CD4-positive, alpha-beta T cell (primary cell): ENCODE measurements around the gene CDH4. TPM values are rescaled to one million over a fixed set of nuclear protein-coding genes. Genes with fewer than 3 reads are reported as not detected.

Experiments
- ATAC-seq: fragments of 200-7000 bp; cut with Tn5 transposase; one replicate; pipeline ENCODE4 v1.10.0; 2022; ENCODE audit warnings: mild to moderate bottlenecking; ENCODE audit not compliant: poor library complexity
- CTCF ChIA-PET: fragments of 350-600 bp; sonication (Branson Sonifier 250); formaldehyde crosslinking; loops from one replicate; lab custom pipeline; 2021; ENCODE audit warnings: antibody characterized with exemption, inconsistent platforms; lab: Charles Lee
- POLR2A ChIA-PET: fragments of 350-600 bp; sonication (Branson Sonifier 250); formaldehyde crosslinking; loops from one replicate; lab custom pipeline; 2021; ENCODE audit warnings: antibody characterized with exemption, inconsistent platforms; lab: Charles Lee
- DNase-seq, 14 experiments: peaks; one replicate each; pipeline ENCODE4 v3.0.0-alpha.2; 2013 to 2020; ENCODE audit warnings: mixed read lengths in 2 of 14
- H3K27ac ChIP-seq, 2 donors: one replicate each; pipeline versions ENCODE4 v1.5.1 to v1.7.0; 2013; ENCODE audit warnings: low read length in 2 of 2, low read depth in 1 of 2, mild to moderate bottlenecking in 1 of 2
- H3K27me3 ChIP-seq, 2 experiments: 1 replicate in 1 of 2; 2 replicates in 1 of 2; pipeline versions ENCODE4 v1.6.1 to v1.7.0; 2013; ENCODE audit warnings: low read length in 2 of 2, control low read depth in 1 of 2, mild to moderate bottlenecking in 1 of 2, moderate library complexity in 1 of 2; ENCODE audit not compliant: insufficient read depth in 2 of 2, control insufficient read depth in 1 of 2
- H3K36me3 ChIP-seq: one replicate; pipeline ENCODE4 v1.6.1; 2013; ENCODE audit warnings: low read length, control low read depth; ENCODE audit not compliant: insufficient read depth
- H3K4me1 ChIP-seq: one replicate; pipeline ENCODE4 v1.6.1; 2013; ENCODE audit warnings: low read length, control low read depth; ENCODE audit not compliant: insufficient read depth
- H3K4me3 ChIP-seq: one replicate; pipeline ENCODE4 v1.5.1; 2013; ENCODE audit warnings: mild to moderate bottlenecking, low read length, moderate library complexity
- H3K9me3 ChIP-seq, 2 experiments: 1 replicate in 1 of 2; 2 replicates in 1 of 2; pipeline versions ENCODE4 v1.6.1 to v1.7.0; 2013; ENCODE audit warnings: low read length in 2 of 2, mild to moderate bottlenecking in 2 of 2, control low read depth in 1 of 2, moderate library complexity in 1 of 2; ENCODE audit not compliant: control insufficient read depth in 1 of 2, insufficient read depth in 1 of 2
- H3K27ac Mint-ChIP-seq: one replicate; pipeline ENCODE4 v1.8.0; 2020; ENCODE audit warnings: mixed read lengths
- H3K27me3 Mint-ChIP-seq: one replicate; pipeline ENCODE4 v1.8.0; 2021; ENCODE audit warnings: mixed read lengths
- H3K36me3 Mint-ChIP-seq: one replicate; pipeline ENCODE4 v1.8.0; 2021; ENCODE audit warnings: low read depth, mixed read lengths
- H3K4me1 Mint-ChIP-seq: one replicate; pipeline ENCODE4 v1.8.0; 2021; ENCODE audit warnings: low read depth, mixed read lengths
- H3K4me3 Mint-ChIP-seq: one replicate; pipeline ENCODE4 v1.8.0; 2020; ENCODE audit warnings: mild to moderate bottlenecking, mixed read lengths
- H3K9me3 Mint-ChIP-seq: one replicate; pipeline ENCODE4 v1.8.0; 2020; ENCODE audit warnings: mixed read lengths
- CTCF ChIP-seq: fragments of 200-600 bp; IDR thresholded peaks from one replicate; pipeline ENCODE4 v1.8.0; 2022; ENCODE audit warnings: antibody characterized with exemption, mild to moderate bottlenecking
- intact Hi-C, 2 experiments: fragments of 100-400 bp; cut with DNase I in 1 of 2; cut with micrococcal nuclease in 1 of 2; formaldehyde crosslinking; loops; one replicate each; pipeline versions ENCODE4 v1.15.1 to v1.9.0; 2023 to 2025; cut with DNase I, micrococcal nuclease
- total RNA-seq, 174 experiments: library from RNA in 2 of 174; stranded (reverse) in 2 of 174; gene quantifications; one replicate each; pipeline ENCODE4 v1.2.3 and lab custom pipeline; 2021 to 2026

The CDH4 gene
- total RNA-seq, 2 experiments from 2014 or later: 0.11 TPM

- intact Hi-C loops: no loop called here
Observed at GRCh38 chr20:61932199-61932592, 680.1 kb downstream of the CDH4 start.

GRCh38 chr20:61932711-61933480 is 680.8 kb downstream of the CDH4 start:
- H3K4me3 ChIP-seq: no peak overlapping the region
- H3K27me3 ChIP-seq: no peaks in the 10 kb centered on the region
- H3K27ac Mint-ChIP-seq: no peak overlapping the region
- ATAC-seq (no peak), DNase-seq (no peak)
- no peak overlapping the region for H3K4me3 Mint-ChIP-seq
- no peaks in the 10 kb centered on the region for H3K4me1 ChIP-seq
- H3K9me3 ChIP-seq: peaks cover 0 to 19% of the 10 kb centered on the region in 2 experiments
- no peaks in the 10 kb centered on the region for H3K36me3 Mint-ChIP-seq
- TF ChIP-seq CTCF: no peak
- ChIA-PET POLR2A (no interaction called here), CTCF (no interaction called here)
- H3K27ac ChIP-seq: no peak overlapping the region
- no peaks in the 10 kb centered on the region for H3K36me3 ChIP-seq
- no peaks in the 10 kb centered on the region for H3K9me3 Mint-ChIP-seq
- intact Hi-C loops: no loop called here
- H3K4me1 Mint-ChIP-seq: no peaks in the 10 kb centered on the region
- H3K27me3 Mint-ChIP-seq: no peaks in the 10 kb centered on the region

More at GRCh38 chr20:61932199-61932592, 680.1 kb downstream of the CDH4 start:
- H3K27me3 ChIP-seq: no peaks in the 10 kb centered on the region
- ChIA-PET CTCF (no interaction called here), POLR2A (no interaction called here)
- DNase-seq: no peak
- no peaks in the 10 kb centered on the region for H3K9me3 Mint-ChIP-seq
- no peaks in the 10 kb centered on the region for H3K4me1 Mint-ChIP-seq
- no peak overlapping the region for H3K27ac ChIP-seq
- ATAC-seq: no peak
- TF ChIP-seq CTCF: no peak
- no peaks in the 10 kb centered on the region for H3K27me3 Mint-ChIP-seq
- H3K4me3 ChIP-seq: no peak overlapping the region
- H3K27ac Mint-ChIP-seq: no peak overlapping the region
- H3K9me3 ChIP-seq: peaks cover 0 to 26% of the 10 kb centered on the region in 2 experiments
- no peaks in the 10 kb centered on the region for H3K4me1 ChIP-seq
- H3K4me3 Mint-ChIP-seq: no peak overlapping the region
- no peaks in the 10 kb centered on the region for H3K36me3 Mint-ChIP-seq
- no peaks in the 10 kb centered on the region for H3K36me3 ChIP-seq

- no peak for ATAC-seq
- Mint-ChIP-seq H3K27me3 (no peaks in the 10 kb centered on the region), H3K27ac (no peak overlapping the region), H3K4me1 (no peaks in the 10 kb centered on the region), H3K36me3 (no peaks in the 10 kb centered on the region), H3K9me3 (no peaks in the 10 kb centered on the region), H3K4me3 (no peak overlapping the region)
- H3K9me3 ChIP-seq: peaks cover 0 to 13% of the 10 kb centered on the region in 2 experiments
- H3K4me3 ChIP-seq: no peak overlapping the region
- H3K27ac ChIP-seq: no peak overlapping the region
- no peak for TF ChIP-seq CTCF
- intact Hi-C loops: no loop called here
- CTCF ChIA-PET: no interaction called here
- DNase-seq: no peak
- H3K36me3 ChIP-seq: no peaks in the 10 kb centered on the region
- H3K4me1 ChIP-seq: no peaks in the 10 kb centered on the region
- POLR2A ChIA-PET: no interaction called here
- no peaks in the 10 kb centered on the region for H3K27me3 ChIP-seq
Observed at GRCh38 chr20:61933481-61933950, 681.5 kb downstream of the CDH4 start.
